Lower leg skin (tissue), 4 donors: ENCODE measurements around the gene LDAH. TPM values are rescaled to one million over a fixed set of nuclear protein-coding genes. Genes with fewer than 3 reads are reported as not detected.

Source experiments
- DNase-seq, 2 donors: peaks; one replicate each; pipeline ENCODE4 v3.0.0-alpha.2; 2019; ENCODE audit warnings: low spot score in 2 of 2
- H3K4me3 ChIP-seq: fragments of 200-600 bp; sonication (generic); 2 replicates; pipeline ENCODE4 v1.5.1; 2017; ENCODE audit warnings: mild to moderate bottlenecking, low read depth; ENCODE audit not compliant: poor library complexity, severe bottlenecking
- CTCF ChIP-seq, 3 donors: fragments of 450-650 bp; IDR thresholded peaks; one replicate each; pipeline ENCODE4 v1.5.1; 2016; ENCODE audit warnings: antibody characterized with exemption in 3 of 3, mild to moderate bottlenecking in 3 of 3, moderate library complexity in 2 of 3
- POLR2A ChIP-seq, 2 donors: fragments of 450-650 bp; IDR thresholded peaks; one replicate each; pipeline ENCODE4 v1.6.1; 2016 to 2017; ENCODE audit warnings: antibody characterized with exemption in 2 of 2, mild to moderate bottlenecking in 1 of 2, moderate library complexity in 1 of 2
- WGBS, 2 donors: methylation state at CpG; one replicate each; pipeline ENCODE4 v1.1.5; 2018; 5-methylcytosine and 5-hydroxymethylcytosine counted together
- intact Hi-C: fragments of 100-400 bp; cut with DNase I; formaldehyde crosslinking; loops from one replicate; pipeline ENCODE4 v1.15.0; 2023; ENCODE audit warnings: low total_unique reads
- total RNA-seq, 4 donors: library from RNA; depleted of rRNA; stranded (reverse); fragments of >200 nt; gene quantifications; one replicate each; pipeline ENCODE4 v1.1.0, GENCODE V29; 2016

LDAH gene
- total RNA-seq, 4 donors from 2014 or later, result 8.5 to 16.2 (median 11.6) TPM

GRCh38 chr2:20781656-20782265, 41.1 kb downstream of the LDAH start:
- WGBS, 2 donors, result 84 to 89% methylated on average over 3 of the region's 3 CpGs
- no peak for DNase-seq
- intact Hi-C loops, result loop anchor here (2.0 kb wide), 1 partner anchor 181 kb away; no protein-coding TSS in a partner anchor
- no peak for TF ChIP-seq POLR2A (IDR thresholded peaks at IDR 0.05)
- no peak for TF ChIP-seq CTCF (IDR thresholded peaks at IDR 0.05)
- no peak overlapping the region for H3K4me3 ChIP-seq

GRCh38 chr2:20771299-20771698, 51.6 kb downstream of the LDAH start:
- TF ChIP-seq CTCF (IDR thresholded peaks at IDR 0.05) (no peak), POLR2A (IDR thresholded peaks at IDR 0.05) (no peak)
- intact Hi-C loops, result no loop called here
- no peak for DNase-seq

GRCh38 chr2:20766798-20767644, 55.9 kb downstream of the LDAH start:
- 96 to 99% methylated on average over 8 to 13 of the region's 15 CpGs for WGBS, 2 donors
- H3K4me3 ChIP-seq, result no peak overlapping the region
- TF ChIP-seq POLR2A (IDR thresholded peaks at IDR 0.05) (no peak), CTCF (IDR thresholded peaks at IDR 0.05) (no peak)
- no peak for DNase-seq
- intact Hi-C loops, result no loop called here

More at GRCh38 chr2:20771299-20771698, 51.6 kb downstream of the LDAH start:
- WGBS, 2 donors, result 65 to 69% methylated on average over 1 of the region's 1 CpG
- H3K4me3 ChIP-seq, result no peak overlapping the region

- WGBS, 2 donors, result 94 to 96% methylated on average over 1 of the region's 1 CpG
- TF ChIP-seq POLR2A (IDR thresholded peaks at IDR 0.05) (no peak), CTCF (IDR thresholded peaks at IDR 0.05) (no peak)
- no peak for DNase-seq
- H3K4me3 ChIP-seq, result no peak overlapping the region
- intact Hi-C loops, result no loop called here
Observed at GRCh38 chr2:20766213-20766612, 56.7 kb downstream of the LDAH start.

GRCh38 chr2:20762945-20763683, 59.8 kb downstream of the LDAH start:
- no peak for DNase-seq
- TF ChIP-seq POLR2A (IDR thresholded peaks at IDR 0.05) (no peak), CTCF (IDR thresholded peaks at IDR 0.05) (no peak)
- intact Hi-C loops, result no loop called here
- no peak overlapping the region for H3K4me3 ChIP-seq
- WGBS, 2 donors, result 92 to 97% methylated on average over 2 of the region's 2 CpGs
